Stimulated activated CD4-positive, alpha-beta T cell treated with anti-CD3 and anti-CD28 coated beads, Interleukin-4, amount 100 ng/mL, for 48 hours (primary cell): Measurements from ENCODE around the gene RAB11FIP3.
"Not testable (repeated sequence)": the region's sequence is repeated elsewhere in the genome, so short reads cannot be mapped to it uniquely, and the experiment has no call there.

Experiments
- DNase-seq, 2 donors: peaks; one replicate each; pipeline ENCODE4 v3.0.0-alpha.2; 2020; ENCODE audit warnings: low read depth in 2 of 2

RAB11FIP3 gene

GRCh38 chr16:492211-492875 lies 66.9 kb downstream of the RAB11FIP3 start:
- no peak for DNase-seq

- DNase-seq = not testable (repeated sequence)
Observed at GRCh38 chr16:494676-495075, 69.2 kb downstream of the RAB11FIP3 start.

GRCh38 chr16:495127-495748 lies 69.8 kb downstream of the RAB11FIP3 start:
- DNase-seq = no peak

- no peak for DNase-seq
Observed at GRCh38 chr16:496097-496886, 70.8 kb downstream of the RAB11FIP3 start.

GRCh38 chr16:497258-497657 lies 71.8 kb downstream of the RAB11FIP3 start:
- DNase-seq = no peak

- no peak for DNase-seq
Observed at GRCh38 chr16:499924-500323, 74.5 kb downstream of the RAB11FIP3 start.

GRCh38 chr16:500709-501108 lies 75.3 kb downstream of the RAB11FIP3 start:
- no peak for DNase-seq

GRCh38 chr16:502179-502943 lies 76.9 kb downstream of the RAB11FIP3 start:
- no peak for DNase-seq

GRCh38 chr16:503150-504071 lies 78.0 kb downstream of the RAB11FIP3 start:
- DNase-seq = no peak

- DNase-seq = no peak
Observed at GRCh38 chr16:505479-506245, 80.2 kb downstream of the RAB11FIP3 start.

GRCh38 chr16:506246-506546 lies 80.7 kb downstream of the RAB11FIP3 start:
- DNase-seq = no peak

GRCh38 chr16:507527-507926 lies 82.1 kb downstream of the RAB11FIP3 start:
- not testable (repeated sequence) for DNase-seq

- DNase-seq = no peak
Observed at GRCh38 chr16:507996-508395, 82.5 kb downstream of the RAB11FIP3 start.

GRCh38 chr16:508884-509736 lies 83.7 kb downstream of the RAB11FIP3 start:
- no peak for DNase-seq

GRCh38 chr16:510066-510825 lies 84.8 kb downstream of the RAB11FIP3 start:
- no peak for DNase-seq

GRCh38 chr16:512802-513201 lies 87.4 kb downstream of the RAB11FIP3 start:
- no peak for DNase-seq

- DNase-seq = no peak
Observed at GRCh38 chr16:513950-514349, 88.5 kb downstream of the RAB11FIP3 start.

- no peak for DNase-seq
Observed at GRCh38 chr16:515175-515938, 89.9 kb downstream of the RAB11FIP3 start.
